Omental fat pad (tissue), 4 donors: ENCODE data around the gene PPT2. TPM values are rescaled to one million over a fixed set of nuclear protein-coding genes. Genes with fewer than 3 reads are reported as not detected.
"Not testable (repeated sequence)": the region's sequence is repeated elsewhere in the genome, so short reads cannot be mapped to it uniquely, and the experiment has no call there.

Experiments used
- ATAC-seq: fragments of 150-250 bp; one replicate; pipeline ENCODE4 v1.9.1; 2016; ENCODE audit warnings: mild to moderate bottlenecking, moderate library complexity; ENCODE audit not compliant: low FRiP score
- DNase-seq: peaks from one replicate; pipeline ENCODE4 v3.0.0-alpha.2; 2019; ENCODE audit warnings: low spot score
- CTCF ChIP-seq, 3 donors: fragments of 450-650 bp; IDR thresholded peaks; one replicate each; pipeline ENCODE4 v1.5.1; 2016 to 2017; ENCODE audit warnings: antibody characterized with exemption in 3 of 3, mild to moderate bottlenecking in 3 of 3, moderate library complexity in 2 of 3
- total RNA-seq, 4 donors: library from RNA; depleted of rRNA; stranded (reverse); fragments of >200 nt; gene quantifications; one replicate each; pipeline ENCODE4 v1.1.0, GENCODE V29; 2016

Gene PPT2
- total RNA-seq, 4 donors from 2014 or later = 21.5 to 161 (median 34.3) TPM

DNA sequence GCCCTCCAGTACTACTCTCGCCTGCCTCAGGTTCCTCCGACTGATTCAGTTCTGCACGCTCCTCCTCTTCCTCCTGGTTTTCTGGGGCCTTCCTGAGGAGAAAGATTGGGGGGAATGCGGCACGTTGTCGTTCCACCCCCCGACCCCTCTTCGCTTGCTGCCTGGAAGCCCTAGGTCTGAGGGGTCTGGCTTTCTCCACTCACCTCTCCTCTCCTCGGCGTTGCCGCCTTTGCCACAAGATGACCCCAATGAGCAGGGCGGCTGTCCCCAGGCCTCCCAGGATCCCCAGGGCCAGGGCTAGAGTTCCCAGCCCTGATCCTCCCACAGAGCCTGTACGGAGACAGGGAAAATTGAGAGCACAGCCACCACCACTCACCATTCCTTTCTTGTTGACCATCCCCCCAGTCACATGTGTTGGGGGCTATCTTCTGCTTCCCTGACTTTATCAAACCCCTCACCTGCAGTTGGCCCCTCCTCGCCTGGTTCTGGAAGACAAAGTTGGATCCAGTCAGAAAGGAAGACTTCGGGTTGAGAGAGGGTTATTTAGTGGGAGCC, 27.3 kb downstream of the PPT2 start:
- DNase-seq (no peak), ATAC-seq (no peak)
- TF ChIP-seq CTCF (IDR thresholded peaks at IDR 0.05) = no peak

DNA sequence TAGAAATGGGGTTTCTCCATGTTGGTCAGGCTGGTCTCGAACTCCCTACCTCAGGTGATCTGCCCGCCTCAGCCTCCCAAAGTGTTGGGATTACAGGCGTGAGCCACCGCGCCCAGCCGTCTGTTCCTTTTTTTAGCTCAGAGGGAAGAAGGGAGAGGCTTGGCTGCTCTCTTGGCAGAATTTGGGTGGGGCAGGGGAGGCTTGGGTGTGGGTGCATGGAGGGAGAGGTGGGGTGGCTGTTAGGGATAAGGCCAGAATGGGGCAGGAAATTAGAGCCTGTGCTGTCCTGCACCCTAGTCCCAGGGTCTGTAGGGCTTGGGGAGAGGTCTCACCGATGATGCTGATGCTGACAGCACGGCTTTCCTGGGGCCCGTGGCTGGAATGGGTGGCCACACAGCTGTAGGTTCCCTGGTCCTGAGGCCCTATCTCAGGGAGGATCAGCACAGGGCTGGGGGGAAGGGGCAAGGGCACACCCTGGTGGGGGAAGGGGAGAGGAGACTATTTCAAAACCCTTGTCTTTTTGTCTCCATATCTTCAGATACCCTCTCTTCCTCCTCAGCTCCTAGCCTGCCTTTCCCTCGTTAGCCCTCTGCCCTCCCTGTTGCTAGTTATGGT, 28.1 kb downstream of the PPT2 start:
- no peak for TF ChIP-seq CTCF (IDR thresholded peaks at IDR 0.05)
- DNase-seq (no peak), ATAC-seq (no peak)

- TF ChIP-seq CTCF (IDR thresholded peaks at IDR 0.05) = no peak
- ATAC-seq (no peak), DNase-seq (no peak)
Measured at GRCh38 chr6:32182555-32182981, 28.6 kb downstream of the PPT2 start.

DNA sequence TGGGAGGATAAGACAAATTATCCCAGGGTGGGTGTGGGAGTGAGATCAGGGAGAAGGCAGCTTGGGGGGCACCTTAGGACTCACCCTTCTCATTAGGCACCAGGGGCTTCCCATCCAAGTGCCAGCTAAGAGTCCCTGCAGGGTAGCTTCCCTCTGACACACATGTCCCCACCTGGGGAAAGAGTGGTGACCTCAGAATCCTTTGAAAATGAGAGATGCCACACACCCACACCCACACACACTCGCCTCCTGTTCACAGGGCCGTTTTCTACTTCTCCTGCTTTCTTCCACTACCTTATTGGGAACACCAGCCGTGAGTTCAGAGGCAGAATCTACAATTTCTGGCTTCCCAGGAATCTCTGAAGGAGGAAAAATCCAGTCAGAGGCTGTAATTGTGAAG, 29.1 kb downstream of the PPT2 start:
- ATAC-seq (no peak), DNase-seq (no peak)
- TF ChIP-seq CTCF (IDR thresholded peaks at IDR 0.05) = no peak

GRCh38 chr6:32183483-32184083, 29.6 kb downstream of the PPT2 start:
- no peak for ATAC-seq
- DNase-seq = no peak
- no peak for TF ChIP-seq CTCF (IDR thresholded peaks at IDR 0.05)

GRCh38 chr6:32184084-32184640, 30.2 kb downstream of the PPT2 start, which contains the start of gene AGER:
TSS of gene AGER (minus strand) at chr6:32184253. CDS start at chr6:32184222, 31 bp downstream.
- TF ChIP-seq CTCF (IDR thresholded peaks at IDR 0.05) = no peak
- DNase-seq (no peak), ATAC-seq (no peak)

DNA sequence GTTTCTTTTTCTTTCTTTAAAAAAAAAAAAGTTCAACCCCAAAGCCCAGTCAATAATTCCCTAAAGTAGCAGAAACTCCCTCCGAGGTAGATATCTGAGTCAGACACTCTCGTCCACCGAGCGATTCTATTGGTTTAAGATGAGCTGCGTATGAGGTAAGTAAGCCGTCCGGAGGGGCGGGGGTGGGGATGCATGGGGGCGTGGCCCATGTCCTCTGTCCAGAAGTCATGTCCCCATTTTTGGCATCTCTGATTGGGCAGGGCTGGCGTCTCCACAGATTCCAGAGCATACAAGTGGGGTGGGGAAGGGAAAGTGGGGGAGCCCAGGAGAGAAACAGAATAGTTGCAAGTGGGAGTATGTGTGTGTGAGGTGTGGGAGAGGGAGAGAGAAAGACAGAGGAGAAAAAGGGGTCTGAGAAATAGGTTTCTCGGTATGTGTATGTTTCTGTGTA, 31.8 kb downstream of the PPT2 start:
- ATAC-seq (peak; percentile 46), DNase-seq (peak; percentile 76)

GRCh38 chr6:32186151-32186840, 32.4 kb downstream of the PPT2 start:
- not testable (repeated sequence) for ATAC-seq, DNase-seq
